Activated CD4-positive, alpha-beta T cell treated with anti-CD3 and anti-CD28 coated beads for 36 hours (primary cell): ENCODE measurements around the gene GPR161. TPM values are rescaled to one million over a fixed set of nuclear protein-coding genes. Genes with fewer than 3 reads are reported as not detected.

Source experiments
- ATAC-seq: fragments of 200-7000 bp; cut with Tn5 transposase; one replicate; pipeline ENCODE4 v1.10.0; 2021; ENCODE audit warnings: mild to moderate bottlenecking, moderate library complexity
- CTCF ChIA-PET: fragments of 350-600 bp; sonication (Branson Sonifier 250); formaldehyde crosslinking; loops from one replicate; lab custom pipeline; 2021; ENCODE audit warnings: antibody characterized with exemption; lab: Charles Lee
- POLR2A ChIA-PET: fragments of 350-600 bp; sonication (Branson Sonifier 250); formaldehyde crosslinking; loops from one replicate; lab custom pipeline; 2021; ENCODE audit warnings: antibody characterized with exemption, inconsistent platforms; lab: Charles Lee
- DNase-seq: peaks from one replicate; pipeline ENCODE4 v3.0.0-alpha.2; 2020
- H3K27ac Mint-ChIP-seq: one replicate; pipeline ENCODE4 v1.8.0; 2021; ENCODE audit warnings: mixed read lengths
- H3K27me3 Mint-ChIP-seq: one replicate; pipeline ENCODE4 v1.8.0; 2021; ENCODE audit warnings: mixed read lengths
- H3K36me3 Mint-ChIP-seq: one replicate; pipeline ENCODE4 v1.8.0; 2021; ENCODE audit warnings: low read depth, mixed read lengths
- H3K4me1 Mint-ChIP-seq: one replicate; pipeline ENCODE4 v1.8.0; 2021; ENCODE audit warnings: mixed read lengths
- H3K4me3 Mint-ChIP-seq: one replicate; pipeline ENCODE4 v1.8.0; 2021; ENCODE audit warnings: mild to moderate bottlenecking, moderate library complexity, mixed read lengths
- H3K9me3 Mint-ChIP-seq: one replicate; pipeline ENCODE4 v1.8.0; 2021; ENCODE audit warnings: low read depth, mixed read lengths
- intact Hi-C, 2 experiments: fragments of 100-400 bp; cut with DNase I in 1 of 2; cut with micrococcal nuclease in 1 of 2; formaldehyde crosslinking; loops; one replicate each; pipeline versions ENCODE4 v1.14.2 to v1.15.1; 2022 to 2024; cut with DNase I, micrococcal nuclease
- total RNA-seq, 2 experiments: library from RNA; stranded (reverse); gene quantifications; one replicate each; pipeline ENCODE4 v1.2.3, GENCODE V29; 2021

Gene GPR161
- total RNA-seq, 2 experiments from 2014 or later = 0.42 to 0.59 TPM

GRCh38 chr1:168095476-168095875 lies 41.3 kb downstream of the GPR161 start:
- no peaks in the 10 kb centered on the region for H3K4me1 Mint-ChIP-seq
- ChIA-PET CTCF (interaction anchor here (0.7 to 5.4 kb wide), 3 partner anchors 10 to 302 kb away, joined by 4 to 41 read pairs (median 13); no protein-coding TSS in a partner anchor), POLR2A (no interaction called here)
- no peak overlapping the region for H3K4me3 Mint-ChIP-seq
- peaks cover 3% of the 10 kb centered on the region for H3K27me3 Mint-ChIP-seq
- intact Hi-C loops = no loop called here
- H3K27ac Mint-ChIP-seq = no peak overlapping the region
- no peak for DNase-seq
- ATAC-seq = no peak
- no peaks in the 10 kb centered on the region for H3K9me3 Mint-ChIP-seq
- H3K36me3 Mint-ChIP-seq = no peaks in the 10 kb centered on the region

DNA sequence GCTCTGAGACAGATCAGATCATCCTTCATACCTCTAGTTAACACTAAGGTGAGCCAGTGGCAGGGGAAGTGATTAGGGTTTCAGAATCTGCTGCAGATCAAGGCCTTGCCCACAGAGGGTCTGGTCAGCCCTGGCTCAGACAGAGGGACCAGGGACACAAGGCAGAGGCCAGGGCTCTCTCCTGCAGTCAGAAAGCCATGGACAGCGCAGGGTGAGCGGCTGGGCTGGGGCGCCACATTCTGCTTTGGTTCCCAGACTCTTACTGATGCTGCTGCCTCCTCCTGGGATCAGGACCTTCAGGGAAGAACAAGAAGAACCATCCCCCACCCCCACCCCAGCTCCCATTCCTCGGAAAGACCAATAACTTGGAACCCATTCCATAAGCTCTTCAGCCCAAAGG lies 43.1 kb downstream of the GPR161 start:
- no peaks in the 10 kb centered on the region for H3K9me3 Mint-ChIP-seq
- ATAC-seq (no peak), DNase-seq (no peak)
- no peaks in the 10 kb centered on the region for H3K36me3 Mint-ChIP-seq
- peaks cover 3% of the 10 kb centered on the region for H3K27me3 Mint-ChIP-seq
- no peaks in the 10 kb centered on the region for H3K4me1 Mint-ChIP-seq
- no peak overlapping the region for H3K4me3 Mint-ChIP-seq
- no peak overlapping the region for H3K27ac Mint-ChIP-seq
- CTCF ChIA-PET = interaction anchor here (5.4 kb wide), 1 partner anchor 11 kb away, joined by 41 read pairs; no protein-coding TSS in a partner anchor
- POLR2A ChIA-PET = no interaction called here
- intact Hi-C loops = no loop called here

GRCh38 chr1:168092566-168093355 lies 44.0 kb downstream of the GPR161 start:
- Mint-ChIP-seq H3K27ac (no peak overlapping the region), H3K4me1 (no peaks in the 10 kb centered on the region), H3K36me3 (no peaks in the 10 kb centered on the region)

DNA sequence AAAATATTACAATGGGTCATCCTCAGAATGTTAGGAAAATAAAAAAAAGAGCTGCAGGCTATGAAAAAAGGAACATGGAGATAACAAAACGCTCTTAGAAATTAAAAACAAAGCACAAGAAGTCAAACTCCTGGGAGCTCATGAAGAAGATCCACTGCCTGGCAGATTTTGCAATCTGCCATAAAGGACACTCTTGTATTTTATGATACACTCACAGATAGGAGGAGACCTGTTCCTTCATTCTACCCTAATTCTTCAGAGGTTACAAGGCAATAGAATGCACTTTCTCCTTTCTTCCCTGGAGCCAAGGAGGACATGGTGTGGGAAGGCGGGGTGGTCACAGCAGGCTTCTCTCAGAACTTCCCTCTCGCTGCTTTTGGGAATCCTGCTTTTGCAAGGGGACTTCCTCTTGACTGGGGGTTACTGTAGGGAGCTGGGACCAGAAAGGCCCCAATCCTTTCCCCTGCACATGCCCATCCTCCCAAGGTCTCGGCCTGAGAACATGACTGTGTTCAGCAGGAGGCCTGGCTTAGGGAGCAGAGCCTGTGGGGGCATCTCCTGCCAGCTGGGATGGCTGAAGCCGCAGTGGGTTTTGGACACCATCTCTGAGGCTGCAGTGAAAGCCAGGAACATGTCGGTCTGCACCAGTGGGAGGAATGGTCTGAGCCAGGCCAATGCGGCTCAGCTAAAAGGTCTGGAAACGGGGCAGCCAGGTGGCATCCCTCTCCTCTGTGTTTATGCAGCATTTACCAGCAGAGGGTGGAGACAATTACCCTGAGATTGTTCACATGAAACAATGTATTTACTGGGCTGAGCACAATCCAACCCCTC lies 44.8 kb downstream of the GPR161 start:
- Mint-ChIP-seq H3K4me1 (no peaks in the 10 kb centered on the region), H3K4me3 (no peak overlapping the region), H3K27ac (no peak overlapping the region), H3K36me3 (no peaks in the 10 kb centered on the region), H3K9me3 (no peaks in the 10 kb centered on the region), H3K27me3 (peaks cover 3% of the 10 kb centered on the region)
- CTCF ChIA-PET = interaction anchor here (1.0 to 5.4 kb wide), 2 partner anchors 9 to 25 kb away, joined by 3 to 41 read pairs; no protein-coding TSS in a partner anchor
- ATAC-seq (no peak), DNase-seq (no peak)
- POLR2A ChIA-PET = no interaction called here
- intact Hi-C loops = no loop called here

More at GRCh38 chr1:168092566-168093355, 44.0 kb downstream of the GPR161 start:
- Mint-ChIP-seq H3K9me3 (no peaks in the 10 kb centered on the region), H3K27me3 (peaks cover 3% of the 10 kb centered on the region), H3K4me3 (no peak overlapping the region)
- DNase-seq (no peak), ATAC-seq (no peak)
- CTCF ChIA-PET = interaction anchor here (5.4 kb wide), 1 partner anchor 10 kb away, joined by 41 read pairs; no protein-coding TSS in a partner anchor
- intact Hi-C loops = no loop called here
- POLR2A ChIA-PET = no interaction called here

- H3K36me3 Mint-ChIP-seq = no peaks in the 10 kb centered on the region
- H3K4me3 Mint-ChIP-seq = no peak overlapping the region
- intact Hi-C loops = no loop called here
- no peak for DNase-seq
- no peak overlapping the region for H3K27ac Mint-ChIP-seq
- no peaks in the 10 kb centered on the region for H3K9me3 Mint-ChIP-seq
- no peaks in the 10 kb centered on the region for H3K4me1 Mint-ChIP-seq
- ChIA-PET POLR2A (no interaction called here), CTCF (interaction anchor here (1.0 to 5.4 kb wide), 2 partner anchors 8 to 24 kb away, joined by 3 to 41 read pairs; no protein-coding TSS in a partner anchor)
- no peak for ATAC-seq
- peaks cover 3% of the 10 kb centered on the region for H3K27me3 Mint-ChIP-seq
Measured at GRCh38 chr1:168091063-168091462, 45.7 kb downstream of the GPR161 start.

- no peak overlapping the region for H3K4me3 Mint-ChIP-seq
- intact Hi-C loops = no loop called here
- no peaks in the 10 kb centered on the region for H3K9me3 Mint-ChIP-seq
- H3K27ac Mint-ChIP-seq = no peak overlapping the region
- H3K4me1 Mint-ChIP-seq = no peaks in the 10 kb centered on the region
- no peaks in the 10 kb centered on the region for H3K36me3 Mint-ChIP-seq
- peaks cover 3% of the 10 kb centered on the region for H3K27me3 Mint-ChIP-seq
- ChIA-PET POLR2A (no interaction called here), CTCF (interaction anchor here (5.4 kb wide), 1 partner anchor 7 kb away, joined by 41 read pairs; no protein-coding TSS in a partner anchor)
- DNase-seq (no peak), ATAC-seq (no peak)
Measured at GRCh38 chr1:168090395-168090794, 46.3 kb downstream of the GPR161 start.

- CTCF ChIA-PET = no interaction called here
- Mint-ChIP-seq H3K4me3 (no peak overlapping the region), H3K9me3 (no peaks in the 10 kb centered on the region), H3K27ac (no peak overlapping the region), H3K27me3 (peaks cover 3% of the 10 kb centered on the region), H3K36me3 (no peaks in the 10 kb centered on the region), H3K4me1 (no peaks in the 10 kb centered on the region)
- no peak for DNase-seq
- intact Hi-C loops = loop anchor here in 1 of 2 experiments (10.0 kb wide), 1 partner anchor 375 kb away; no protein-coding TSS in a partner anchor
- POLR2A ChIA-PET = no interaction called here
- no peak for ATAC-seq
Measured at GRCh38 chr1:168089979-168090337, 46.8 kb downstream of the GPR161 start.

GRCh38 chr1:168089326-168089978 lies 47.3 kb downstream of the GPR161 start:
- no peak for ATAC-seq
- ChIA-PET CTCF (no interaction called here), POLR2A (no interaction called here)
- H3K4me3 Mint-ChIP-seq = no peak overlapping the region
- no peaks in the 10 kb centered on the region for H3K36me3 Mint-ChIP-seq
- intact Hi-C loops = loop anchor here in 1 of 2 experiments (10.0 kb wide), 1 partner anchor 375 kb away; no protein-coding TSS in a partner anchor
- no peak overlapping the region for H3K27ac Mint-ChIP-seq
- DNase-seq = no peak
- no peaks in the 10 kb centered on the region for H3K9me3 Mint-ChIP-seq
- no peaks in the 10 kb centered on the region for H3K4me1 Mint-ChIP-seq
- peaks cover 3% of the 10 kb centered on the region for H3K27me3 Mint-ChIP-seq

DNA sequence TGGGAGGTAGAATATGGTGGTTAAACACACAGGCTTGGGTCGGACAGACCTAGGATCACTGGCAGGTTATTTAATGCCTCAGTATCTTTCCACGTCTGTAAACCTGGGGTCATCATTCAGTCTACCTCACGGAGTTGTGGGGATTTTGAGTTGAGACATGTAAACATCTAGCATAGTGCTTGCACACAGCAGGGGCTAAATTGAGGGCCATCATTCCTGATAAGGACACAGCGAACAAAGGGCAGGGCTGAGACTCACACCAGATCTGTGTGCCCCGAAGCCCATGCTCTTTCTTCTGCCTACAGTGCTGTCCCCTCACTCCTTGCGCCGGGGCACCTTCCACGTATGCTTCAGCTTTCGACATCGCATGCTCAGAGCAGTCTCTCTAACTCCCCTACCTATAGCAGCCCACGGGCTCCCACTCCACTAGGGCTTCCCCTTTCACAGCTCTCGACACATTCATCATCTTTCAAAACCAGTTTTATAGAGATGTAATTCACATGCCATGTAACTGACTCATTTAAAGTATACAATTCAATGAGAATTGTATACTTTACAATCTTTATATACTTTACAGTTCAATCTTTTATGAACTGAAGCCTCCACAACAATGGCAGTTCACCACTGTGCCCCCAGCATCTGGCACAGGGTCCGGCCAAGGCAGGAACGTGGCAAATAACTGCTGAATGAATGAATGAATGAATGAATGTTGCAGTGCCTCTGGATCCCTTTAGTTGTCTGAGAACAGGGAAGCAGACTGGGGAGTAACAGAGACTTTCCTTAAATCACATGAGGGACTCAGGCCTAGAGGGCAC lies 48.0 kb downstream of the GPR161 start:
- Mint-ChIP-seq H3K9me3 (no peaks in the 10 kb centered on the region), H3K27me3 (no peaks in the 10 kb centered on the region), H3K4me3 (no peak overlapping the region), H3K4me1 (no peaks in the 10 kb centered on the region), H3K36me3 (no peaks in the 10 kb centered on the region), H3K27ac (no peak overlapping the region)
- intact Hi-C loops = loop anchor here in 1 of 2 experiments (10.0 kb wide), 1 partner anchor 374 kb away; no protein-coding TSS in a partner anchor
- ChIA-PET CTCF (no interaction called here), POLR2A (no interaction called here)
- ATAC-seq (no peak), DNase-seq (no peak)

DNA sequence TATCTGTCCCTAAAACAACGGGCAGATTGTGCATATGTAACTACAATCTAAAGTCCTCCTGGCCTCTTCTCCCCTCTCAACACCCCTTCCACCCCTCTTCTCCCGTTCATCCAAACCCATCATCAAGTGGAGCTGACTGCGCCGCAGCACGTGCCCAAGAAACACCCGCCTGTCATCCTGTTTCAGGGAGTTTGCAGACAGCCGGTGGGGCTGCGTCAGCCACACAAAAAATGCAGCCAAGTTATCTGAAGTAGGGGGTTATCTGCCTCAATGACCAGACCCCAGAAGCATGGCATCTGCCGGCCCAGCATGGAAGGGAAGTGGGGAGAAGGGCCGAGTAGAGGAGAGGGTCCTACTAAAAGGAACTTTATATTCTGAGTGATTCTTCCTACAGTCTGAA lies 49.0 kb downstream of the GPR161 start:
- intact Hi-C loops = loop anchor here in 1 of 2 experiments (10.0 kb wide), 1 partner anchor 373 kb away; no protein-coding TSS in a partner anchor
- H3K36me3 Mint-ChIP-seq = no peaks in the 10 kb centered on the region

More for the DNA sequence above, 49.0 kb downstream of the GPR161 start:
- ATAC-seq (no peak), DNase-seq (no peak)
- Mint-ChIP-seq H3K9me3 (no peaks in the 10 kb centered on the region), H3K4me1 (no peaks in the 10 kb centered on the region), H3K27me3 (no peaks in the 10 kb centered on the region), H3K27ac (no peak overlapping the region), H3K4me3 (no peak overlapping the region)
- ChIA-PET POLR2A (no interaction called here), CTCF (interaction anchor here (0.8 kb wide), 2 partner anchors 9 to 19 kb away, joined by 3 read pairs; no protein-coding TSS in a partner anchor)
